NCI-H1436 treated with DMSO at 0.1 percent for 48 hours (cell line): ENCODE results near the gene IWS1.

Experiments used
- DNase-seq: peaks from one replicate; lab custom pipeline; 2025; lab: John Stamatoyannopoulos, UW

IWS1 gene

GRCh38 chr2:127490283-127490682 is 36.0 kb downstream of the IWS1 start:
- DNase-seq, result no peak

- DNase-seq, result no peak
Measured at GRCh38 chr2:127486247-127487058, 39.8 kb downstream of the IWS1 start.

GRCh38 chr2:127485694-127486071 is 40.6 kb downstream of the IWS1 start:
- no peak for DNase-seq

- DNase-seq, result no peak
Measured at GRCh38 chr2:127485051-127485693, 41.1 kb downstream of the IWS1 start.

- no peak for DNase-seq
Measured at GRCh38 chr2:127482031-127482430, 44.3 kb downstream of the IWS1 start.

- no peak for DNase-seq
Measured at GRCh38 chr2:127479866-127480743, 46.2 kb downstream of the IWS1 start.

- DNase-seq, result peak; percentile 14
Measured at GRCh38 chr2:127479219-127479825, 47.0 kb downstream of the IWS1 start.

- DNase-seq, result no peak
Measured at GRCh38 chr2:127475788-127476187, 50.5 kb downstream of the IWS1 start.

- no peak for DNase-seq
Measured at GRCh38 chr2:127472268-127472667, 54.0 kb downstream of the IWS1 start.

- DNase-seq, result no peak
Measured at GRCh38 chr2:127471286-127471988, 54.9 kb downstream of the IWS1 start.

- DNase-seq, result no peak
Measured at GRCh38 chr2:127469974-127470373, 56.3 kb downstream of the IWS1 start.

GRCh38 chr2:127469051-127469450 is 57.2 kb downstream of the IWS1 start:
- DNase-seq, result no peak

GRCh38 chr2:127465258-127465657 is 61.0 kb downstream of the IWS1 start:
- DNase-seq, result no peak

GRCh38 chr2:127464470-127465257 is 61.6 kb downstream of the IWS1 start:
- DNase-seq, result no peak

GRCh38 chr2:127463155-127463991 is 62.9 kb downstream of the IWS1 start:
- no peak for DNase-seq

- DNase-seq, result no peak
Measured at GRCh38 chr2:127462461-127462860, 63.8 kb downstream of the IWS1 start.

- DNase-seq, result no peak
Measured at GRCh38 chr2:127456960-127457359, 69.3 kb downstream of the IWS1 start.

- DNase-seq, result no peak
Measured at GRCh38 chr2:127455566-127456493, 70.5 kb downstream of the IWS1 start.
